GM21786 (cell line): ENCODE measurements around the gene SIX3.

Experiments used
- ATAC-seq: cut with Tn5 transposase; IDR thresholded peaks from one replicate; pipeline ENCODE4 v1.9.1; 2021; ENCODE audit not compliant: unreplicated experiment

Gene SIX3

DNA sequence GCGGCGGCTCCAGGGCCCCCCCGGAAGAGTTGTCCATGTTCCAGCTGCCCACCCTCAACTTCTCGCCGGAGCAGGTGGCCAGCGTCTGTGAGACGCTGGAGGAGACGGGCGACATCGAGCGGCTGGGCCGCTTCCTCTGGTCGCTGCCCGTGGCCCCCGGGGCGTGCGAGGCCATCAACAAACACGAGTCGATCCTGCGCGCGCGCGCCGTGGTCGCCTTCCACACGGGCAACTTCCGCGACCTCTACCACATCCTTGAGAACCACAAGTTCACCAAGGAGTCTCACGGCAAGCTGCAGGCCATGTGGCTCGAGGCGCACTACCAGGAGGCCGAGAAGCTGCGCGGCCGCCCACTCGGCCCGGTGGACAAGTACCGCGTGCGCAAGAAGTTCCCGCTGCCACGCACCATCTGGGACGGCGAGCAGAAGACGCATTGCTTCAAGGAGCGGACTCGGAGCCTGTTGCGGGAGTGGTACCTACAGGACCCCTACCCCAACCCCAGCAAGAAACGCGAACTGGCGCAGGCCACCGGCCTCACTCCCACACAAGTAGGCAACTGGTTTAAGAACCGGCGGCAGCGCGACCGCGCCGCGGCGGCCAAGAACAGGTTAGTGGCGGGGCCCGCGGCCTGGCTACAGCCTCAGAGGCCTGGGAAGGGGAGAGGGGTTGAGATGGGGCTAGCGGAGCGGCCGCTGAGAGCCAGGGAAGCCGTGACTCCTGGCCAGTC lies 965 bp downstream of the SIX3 start:
- no peak for ATAC-seq

DNA sequence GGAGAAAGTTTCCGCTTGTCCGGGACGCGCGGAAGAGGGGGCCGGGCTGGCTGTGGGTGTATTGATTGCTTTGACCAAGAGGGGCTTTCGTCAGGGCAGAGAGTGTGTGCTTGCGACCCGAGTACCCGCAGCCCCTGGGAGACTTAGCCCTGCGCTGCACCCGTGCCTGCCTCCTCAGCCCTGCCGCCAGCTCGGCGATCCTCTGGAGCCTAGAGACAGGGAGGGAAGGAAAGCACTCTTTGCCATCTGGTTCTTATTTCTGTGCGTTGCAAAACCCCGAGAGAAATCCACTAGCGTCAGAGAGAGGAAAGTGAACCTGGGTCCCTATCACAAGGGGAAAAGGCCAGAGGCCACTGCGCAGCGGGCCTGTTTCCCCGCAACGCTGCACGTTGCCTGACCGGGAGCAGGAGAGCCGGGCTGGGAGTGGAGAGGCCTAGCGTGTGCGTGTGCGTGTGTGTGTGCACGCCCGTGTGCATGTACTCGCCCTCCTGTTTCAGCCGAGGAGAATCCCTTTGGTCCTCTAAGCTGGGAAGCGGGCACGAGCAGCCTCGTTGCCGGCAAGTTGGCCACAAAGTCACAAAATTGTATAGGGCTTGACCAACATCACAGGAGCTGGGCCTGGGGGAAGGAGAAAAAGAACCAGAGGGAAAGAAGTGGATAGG lies 1.7 kb downstream of the SIX3 start:
- ATAC-seq = no peak

DNA sequence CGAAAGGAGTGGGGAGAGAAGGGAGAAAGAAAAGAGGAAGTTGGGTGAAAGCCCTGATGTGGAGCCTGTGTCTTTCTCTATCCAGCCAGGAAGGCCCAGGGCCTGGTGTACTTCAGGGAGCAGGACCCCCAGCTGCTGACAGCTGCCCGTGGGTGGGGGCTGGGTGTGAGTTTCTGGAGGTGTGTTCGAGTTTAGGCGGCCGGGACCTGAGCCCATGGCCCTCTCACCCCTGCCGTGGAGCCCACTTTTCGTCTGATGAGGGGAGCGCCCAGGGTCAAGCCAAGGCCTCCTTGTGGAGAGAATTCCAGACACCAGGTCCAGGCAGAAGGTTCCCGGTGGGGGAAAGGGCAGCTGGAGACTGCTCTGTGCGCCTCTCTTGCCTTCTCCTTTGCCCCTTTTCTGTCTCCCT lies 2.2 kb downstream of the SIX3 start:
- ATAC-seq = no peak

GRCh38 chr2:44944102-44944951 lies 2.8 kb downstream of the SIX3 start:
- ATAC-seq = no peak

GRCh38 chr2:44944952-44945612 lies 3.6 kb downstream of the SIX3 start:
- no peak for ATAC-seq

DNA sequence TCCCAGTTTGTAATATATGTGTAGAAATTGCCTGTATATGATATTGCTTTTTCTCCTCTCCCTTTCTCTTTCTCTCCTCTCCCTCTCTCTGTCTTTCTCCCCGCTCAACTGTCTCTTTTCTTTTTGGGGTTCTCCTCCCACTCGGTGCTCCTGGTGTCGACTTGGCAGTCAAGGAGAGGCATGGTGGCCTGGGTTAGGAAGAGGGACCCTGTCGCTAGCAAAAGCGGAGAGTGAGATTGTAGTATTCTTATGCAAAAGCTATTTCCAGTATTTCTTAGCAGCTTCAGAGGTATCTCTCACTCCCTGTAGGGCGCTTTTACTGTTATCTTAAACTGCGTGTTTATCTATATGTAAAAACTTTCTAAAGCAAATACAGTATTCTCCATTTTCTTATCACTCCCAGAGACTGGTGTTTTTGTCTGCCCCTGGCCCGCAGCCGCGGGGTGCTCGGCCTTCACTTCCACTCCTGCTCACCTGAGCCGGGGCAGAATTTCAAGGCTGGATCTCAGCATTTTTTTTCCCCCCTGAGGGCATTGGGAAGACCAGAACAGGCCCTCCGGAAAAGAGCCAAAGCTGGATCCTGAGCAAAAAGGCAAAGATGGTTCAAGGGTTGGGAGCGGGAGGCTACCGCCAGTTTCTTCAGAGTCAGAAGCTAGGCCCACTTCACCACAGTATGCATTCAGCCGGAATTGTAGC lies 4.3 kb downstream of the SIX3 start:
- ATAC-seq = no peak

- no peak for ATAC-seq
Observed at GRCh38 chr2:44946372-44947027, 5.0 kb downstream of the SIX3 start.

DNA sequence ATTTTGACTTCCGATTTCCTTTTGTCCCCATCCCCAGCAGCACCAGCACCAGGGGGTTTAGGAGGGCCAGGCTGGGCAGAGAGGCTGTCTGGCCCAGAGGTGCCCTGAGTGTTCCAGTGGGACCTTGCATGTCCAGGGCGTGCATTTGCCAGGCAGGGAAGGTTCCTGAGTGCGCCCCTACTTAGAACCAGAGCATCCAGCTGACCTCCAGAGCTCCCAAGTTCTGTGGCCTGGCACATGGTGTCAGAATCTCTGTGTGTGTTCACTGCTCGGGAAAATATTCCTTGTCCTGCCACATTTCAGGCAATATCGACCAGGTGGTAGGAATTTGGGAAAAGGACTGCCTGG lies 5.5 kb downstream of the SIX3 start:
- no peak for ATAC-seq

GRCh38 chr2:44948565-44949328 lies 7.2 kb downstream of the SIX3 start:
- no peak for ATAC-seq

DNA sequence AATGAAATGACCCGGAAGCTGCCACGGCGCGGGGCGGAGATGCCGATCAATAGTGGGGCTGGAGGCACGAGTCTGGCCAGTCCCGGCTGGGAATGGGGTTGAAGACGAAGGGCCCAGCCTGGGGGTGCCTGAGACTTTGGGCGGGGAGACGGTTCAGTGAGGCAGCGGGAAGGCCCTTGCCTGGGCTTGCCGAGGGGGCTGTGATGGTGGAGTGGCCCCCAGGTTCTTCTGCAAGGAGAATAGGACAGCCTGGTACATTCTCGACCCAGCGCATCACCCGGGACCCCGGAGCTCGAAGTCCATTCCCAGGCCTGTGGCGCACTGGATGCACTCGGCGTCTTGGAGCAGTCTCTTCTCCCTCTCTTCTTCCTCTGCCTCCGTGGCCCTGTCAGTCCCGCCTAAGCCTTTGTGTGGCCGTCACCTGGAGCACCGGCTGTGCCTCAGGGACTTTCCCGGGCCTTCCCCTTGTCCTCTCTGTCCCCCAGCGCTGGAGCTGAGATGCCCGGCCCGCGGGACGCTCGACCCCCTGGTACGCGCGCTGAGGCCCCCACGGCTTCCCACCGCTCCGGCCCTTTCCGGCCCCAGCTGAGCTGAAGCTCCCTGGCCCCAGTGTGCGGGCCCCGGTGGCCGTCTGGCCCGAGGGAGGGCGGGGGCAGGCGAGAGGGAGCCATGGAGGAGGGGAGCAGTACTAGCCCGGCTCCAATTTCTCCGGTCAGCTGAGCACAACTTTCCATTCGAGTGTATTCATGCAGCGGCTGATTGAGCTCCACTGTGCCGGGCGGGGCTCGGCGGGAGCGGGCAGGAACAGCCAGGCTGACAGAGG lies 8.0 kb downstream of the SIX3 start:
- no peak for ATAC-seq

DNA sequence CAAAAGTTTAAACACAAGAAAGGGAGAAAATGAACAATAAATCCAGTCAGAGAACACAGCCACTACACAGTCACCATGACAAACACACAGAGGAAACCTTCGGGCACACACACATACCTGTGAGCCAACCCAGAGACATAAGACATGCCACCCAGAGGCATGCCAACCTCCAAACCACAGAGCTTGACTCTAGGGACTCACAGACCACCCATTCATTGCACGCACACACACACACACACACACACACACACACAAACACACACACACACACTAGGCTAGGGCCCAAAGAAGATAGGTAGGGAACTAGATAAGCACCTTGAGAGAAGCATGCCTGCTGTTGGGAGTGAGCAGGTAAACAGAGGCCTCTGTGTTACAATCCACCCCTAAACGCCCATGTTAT lies 9.1 kb downstream of the SIX3 start:
- no peak for ATAC-seq

DNA sequence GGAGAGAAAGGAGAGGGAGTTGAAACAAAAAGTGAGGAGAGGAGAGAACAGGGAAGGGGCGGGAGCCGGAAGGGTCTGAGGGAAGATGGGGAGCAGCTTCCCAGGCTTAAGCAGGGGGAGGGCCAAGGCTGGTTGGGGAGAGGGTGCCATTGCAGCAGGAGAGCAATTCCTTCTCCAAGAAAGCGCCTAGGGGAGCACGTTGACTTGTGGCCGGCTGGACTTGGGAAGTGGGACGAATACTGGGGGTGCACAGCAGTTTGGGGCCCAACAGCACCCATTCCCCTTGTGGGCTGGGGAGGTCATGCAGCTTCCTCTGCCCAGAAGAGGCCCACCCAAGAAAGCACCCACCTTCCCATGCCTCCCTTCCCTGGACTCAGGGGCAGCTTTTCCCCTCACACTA lies 9.6 kb downstream of the SIX3 start:
- ATAC-seq = no peak

- no peak for ATAC-seq
Observed at GRCh38 chr2:44951714-44952113, 10.2 kb downstream of the SIX3 start.

- ATAC-seq = peak; percentile 60
Observed at GRCh38 chr2:44952143-44952805, 10.8 kb downstream of the SIX3 start.

DNA sequence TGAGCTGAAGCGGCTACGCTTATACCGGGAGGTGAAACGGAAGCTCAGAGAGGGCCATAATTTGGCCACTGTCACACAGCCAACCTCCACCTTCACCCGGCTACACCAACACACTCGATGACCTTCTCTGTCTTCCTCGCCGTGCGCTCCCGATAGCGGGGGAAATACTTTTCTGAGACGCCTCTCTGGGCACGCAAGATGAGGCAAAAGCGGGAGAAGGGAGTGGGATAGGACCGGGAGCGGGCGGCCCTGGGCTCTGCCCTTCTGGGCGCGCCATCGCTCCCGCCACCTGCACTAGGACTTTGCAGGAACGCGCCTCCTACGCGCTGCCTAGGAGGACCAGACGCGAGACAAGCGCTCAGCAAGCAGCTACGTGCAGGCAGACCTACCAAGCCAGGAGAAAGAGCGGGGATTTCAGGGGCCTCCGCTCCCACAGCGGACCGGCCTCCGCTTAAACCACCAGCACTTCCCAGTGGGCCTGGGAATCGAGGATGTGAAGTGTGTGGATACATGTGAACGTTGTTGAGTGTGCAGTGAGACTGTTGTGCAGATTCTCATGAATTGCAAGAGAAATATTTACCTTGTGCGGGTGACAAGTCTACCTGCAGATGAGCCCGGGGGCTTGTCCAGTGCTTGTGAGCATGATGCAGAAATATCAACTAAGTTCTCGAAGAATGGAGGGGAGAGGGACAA lies 11.4 kb downstream of the SIX3 start:
- ATAC-seq = no peak

- no peak for ATAC-seq
Observed at GRCh38 chr2:44953499-44953883, 12.0 kb downstream of the SIX3 start.

DNA sequence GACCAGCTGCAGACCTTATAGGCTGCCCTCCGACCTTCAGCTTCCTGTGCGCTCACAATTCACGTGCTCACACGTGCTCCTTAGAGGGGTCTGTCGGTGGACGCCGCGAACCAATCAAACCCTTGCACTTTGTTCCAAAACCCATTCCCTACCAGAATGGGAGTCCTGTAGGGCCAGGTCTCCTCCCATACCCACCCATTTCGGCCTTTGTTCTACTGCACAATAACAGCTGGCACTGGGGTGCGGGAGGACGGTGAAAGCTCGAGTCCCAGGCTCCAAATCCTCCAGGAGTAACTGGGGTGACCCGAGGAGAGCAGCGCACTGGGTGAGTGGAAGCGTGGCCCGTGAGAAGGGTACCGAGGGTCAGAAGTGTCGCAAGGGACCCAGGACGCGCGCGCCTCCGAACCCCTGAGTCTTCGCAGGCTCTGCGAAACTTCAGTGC lies 13.0 kb downstream of the SIX3 start:
- no peak for ATAC-seq
